ENCODE measurements around the gene ARHGAP33.

GRCh38 chr19:35832054-35832453, 56.7 kb downstream of the ARHGAP33 start:
- no peak for TF ChIP-seq POLR2AphosphoS5 (IDR thresholded peaks at IDR 0.05; ENCODE audit: low read depth, low read length)
- TF ChIP-seq POLR2A (IDR thresholded peaks at IDR 0.05; ENCODE audit: low read depth, low read length), result no peak
- TF ChIP-seq TAF1 (IDR thresholded peaks at IDR 0.05; ENCODE audit: borderline replicate concordance, low read depth, low read length), result no peak

All from GM12892 (cell line).